Neuronal stem cell (in vitro differentiated cells): ENCODE data around the gene CDK14.

Experiments used
- DNase-seq: peaks from one replicate; pipeline ENCODE4 v3.0.0-alpha.2; 2013; ENCODE audit warnings: low spot score
- H2AFZ ChIP-seq: one replicate; pipeline ENCODE4 v1.6.1; 2013; ENCODE audit warnings: mild to moderate bottlenecking, low read length, inconsistent platforms
- H2AK5ac ChIP-seq: 2 replicates; pipeline ENCODE4 v1.6.1; 2013; ENCODE audit warnings: low read depth, mild to moderate bottlenecking, inconsistent platforms, low read length, moderate library complexity, mixed read lengths
- H2BK120ac ChIP-seq: 2 replicates; pipeline ENCODE4 v1.6.1; 2013; ENCODE audit warnings: low read depth, mild to moderate bottlenecking, inconsistent platforms, low read length, moderate library complexity, mixed read lengths
- H2BK12ac ChIP-seq: one replicate; pipeline ENCODE4 v1.6.1; 2013; ENCODE audit warnings: low read length, inconsistent platforms
- H2BK15ac ChIP-seq: 2 replicates; pipeline ENCODE4 v1.6.1; 2013; ENCODE audit warnings: mild to moderate bottlenecking, low read length, inconsistent platforms, mixed read lengths
- H2BK5ac ChIP-seq: one replicate; pipeline ENCODE4 v1.6.1; 2013; ENCODE audit warnings: inconsistent platforms, mild to moderate bottlenecking, low read length, moderate library complexity
- H3K14ac ChIP-seq: one replicate; pipeline ENCODE4 v1.6.1; 2013; ENCODE audit warnings: low read length, inconsistent platforms
- H3K18ac ChIP-seq: 2 replicates; pipeline ENCODE4 v1.6.1; 2013; ENCODE audit warnings: low read length, inconsistent platforms
- H3K23ac ChIP-seq: 2 replicates; pipeline ENCODE4 v1.6.1; 2013; ENCODE audit warnings: low read depth, mild to moderate bottlenecking, mixed read lengths, low read length, inconsistent platforms; ENCODE audit not compliant: poor library complexity
- H3K27ac ChIP-seq: replicated peaks from 3 replicates; pipeline ENCODE4 v1.5.1; 2013; ENCODE audit warnings: low read length, inconsistent platforms
- H3K27me3 ChIP-seq, 3 experiments: 2 replicates each; pipeline ENCODE4 v1.6.1; 2013; ENCODE audit warnings: low read length in 3 of 3, mild to moderate bottlenecking in 2 of 3, inconsistent platforms in 1 of 3, low read depth in 1 of 3, mixed read lengths in 1 of 3, moderate library complexity in 1 of 3; ENCODE audit not compliant: control insufficient read depth in 3 of 3, insufficient read depth in 3 of 3
- H3K36me3 ChIP-seq, 2 donors: replicated peaks in 1 of 2; 2 replicates each; pipeline ENCODE4 v1.6.1; 2013; ENCODE audit warnings: low read length in 2 of 2; ENCODE audit not compliant: control insufficient read depth in 2 of 2, insufficient read depth in 2 of 2
- H3K4ac ChIP-seq: 2 replicates; pipeline ENCODE4 v1.6.1; 2013; ENCODE audit warnings: inconsistent platforms, mild to moderate bottlenecking, low read length, moderate library complexity
- H3K4me1 ChIP-seq, 2 donors: 1 replicate in 1 of 2; 2 replicates in 1 of 2; pipeline ENCODE4 v1.6.1; 2013; ENCODE audit warnings: low read length in 2 of 2, low read depth in 1 of 2; ENCODE audit not compliant: control insufficient read depth in 2 of 2, insufficient read depth in 1 of 2
- H3K4me2 ChIP-seq: one replicate; pipeline ENCODE4 v1.6.1; 2013; ENCODE audit warnings: mild to moderate bottlenecking, low read length, inconsistent platforms; ENCODE audit not compliant: insufficient read depth, poor library complexity, severe bottlenecking
- H3K4me3 ChIP-seq, 2 donors: 2 replicates each; pipeline ENCODE4 v1.5.1; 2013; ENCODE audit warnings: low read length in 2 of 2, mild to moderate bottlenecking in 2 of 2, inconsistent platforms in 1 of 2, moderate library complexity in 1 of 2
- H3K79me1 ChIP-seq: one replicate; pipeline ENCODE4 v1.6.1; 2013; ENCODE audit warnings: low read depth, mild to moderate bottlenecking, inconsistent platforms, low read length, moderate library complexity
- H3K9ac ChIP-seq: one replicate; pipeline ENCODE4 v1.6.1; 2013; ENCODE audit warnings: mild to moderate bottlenecking, low read depth, low read length, inconsistent platforms; ENCODE audit not compliant: poor library complexity
- H3K9me3 ChIP-seq, 2 donors: replicated peaks in 1 of 2; 2 replicates each; pipeline versions ENCODE3 to v1.6.1; 2013; ENCODE audit warnings: low read length in 2 of 2, mild to moderate bottlenecking in 2 of 2, inconsistent platforms in 1 of 2, low read depth in 1 of 2, mixed read lengths in 1 of 2, moderate library complexity in 1 of 2; ENCODE audit not compliant: control insufficient read depth in 2 of 2, insufficient read depth in 1 of 2
- H4K8ac ChIP-seq: one replicate; pipeline ENCODE4 v1.6.1; 2013; ENCODE audit warnings: low read depth, mild to moderate bottlenecking, inconsistent platforms, low read length, moderate library complexity
- H4K91ac ChIP-seq: one replicate; pipeline ENCODE4 v1.6.1; 2013; ENCODE audit warnings: low read length, low read depth, mild to moderate bottlenecking, inconsistent platforms; ENCODE audit not compliant: poor library complexity
- WGBS, 2 donors: extraction: QIAGEN DNeasy Blood & Tissue Kit; methylation state at CpG; one replicate each; pipeline ENCODE4 v1.1.7; 2013; ENCODE audit warnings: missing lambda C conversion rate in 2 of 2, mixed read lengths in 1 of 2; ENCODE audit not compliant: insufficient read length in 2 of 2, insufficient replicate concordance in 1 of 2; ENCODE audit errors: extremely low coverage in 2 of 2; 5-methylcytosine and 5-hydroxymethylcytosine counted together

CDK14 gene

GRCh38 chr7:91019686-91020385 lies 423.7 kb downstream of the CDK14 start:
- Histone ChIP-seq H2AFZ (no peak overlapping the region), H2AK5ac (no peak overlapping the region), H2BK5ac (no peak overlapping the region), H3K79me1 (no peaks in the 10 kb centered on the region), H2BK12ac (no peak overlapping the region), H4K8ac (no peak overlapping the region), H3K4me1 (no peaks in the 10 kb centered on the region), H3K9ac (no peak overlapping the region), H3K9me3 (no peaks in the 10 kb centered on the region), H3K4me2 (no peak overlapping the region), H3K18ac (no peak overlapping the region), H3K23ac (no peak overlapping the region), H3K4me3 (no peak overlapping the region), H3K27me3 (no peaks in the 10 kb centered on the region), H3K14ac (no peak overlapping the region), H4K91ac (no peak overlapping the region), H3K27ac (no peak overlapping the region), H3K36me3 (no peaks in the 10 kb centered on the region), H2BK15ac (no peak overlapping the region), H3K4ac (no peak overlapping the region), H2BK120ac (no peak overlapping the region)
- WGBS, 2 donors, result no CpG with 5 or more reads among the region's 2 CpGs
- no peak for DNase-seq

GRCh38 chr7:91020636-91021385 lies 424.7 kb downstream of the CDK14 start:
- Histone ChIP-seq H3K36me3 (no peaks in the 10 kb centered on the region), H3K4me3 (no peak overlapping the region), H3K9me3 (no peaks in the 10 kb centered on the region), H3K27ac (no peak overlapping the region), H2AK5ac (no peak overlapping the region), H2AFZ (no peak overlapping the region), H3K14ac (no peak overlapping the region), H2BK15ac (no peak overlapping the region), H3K9ac (no peak overlapping the region), H3K23ac (no peak overlapping the region), H3K18ac (no peak overlapping the region), H2BK5ac (no peak overlapping the region), H4K91ac (no peak overlapping the region), H3K79me1 (no peaks in the 10 kb centered on the region), H3K4ac (no peak overlapping the region), H2BK12ac (no peak overlapping the region), H2BK120ac (no peak overlapping the region), H4K8ac (no peak overlapping the region), H3K4me2 (no peak overlapping the region), H3K4me1 (peaks cover 0 to 2% of the 10 kb centered on the region in 2 donors), H3K27me3 (no peaks in the 10 kb centered on the region)
- no CpG with 5 or more reads among the region's 3 CpGs for WGBS, 2 donors
- no peak for DNase-seq

- Histone ChIP-seq H2BK120ac (no peak overlapping the region), H3K36me3 (no peaks in the 10 kb centered on the region), H2BK12ac (no peak overlapping the region), H3K4me2 (no peak overlapping the region), H4K8ac (no peak overlapping the region), H3K79me1 (no peaks in the 10 kb centered on the region), H3K23ac (no peak overlapping the region), H3K14ac (no peak overlapping the region), H2BK15ac (no peak overlapping the region), H3K18ac (no peak overlapping the region), H4K91ac (no peak overlapping the region), H2AFZ (no peak overlapping the region), H3K9ac (no peak overlapping the region), H2AK5ac (no peak overlapping the region), H3K9me3 (no peaks in the 10 kb centered on the region), H3K27me3 (no peaks in the 10 kb centered on the region), H3K27ac (no peak overlapping the region), H3K4ac (no peak overlapping the region), H3K4me1 (peaks cover 0 to 5% of the 10 kb centered on the region in 2 donors), H3K4me3 (no peak overlapping the region), H2BK5ac (no peak overlapping the region)
- WGBS, 2 donors, result no CpG with 5 or more reads among the region's 1 CpG
- no peak for DNase-seq
Observed at GRCh38 chr7:91021956-91022355, 425.8 kb downstream of the CDK14 start.

- peaks cover 0 to 5% of the 10 kb centered on the region in 2 donors for H3K4me1 ChIP-seq
- H3K23ac ChIP-seq, result no peak overlapping the region
- H3K4me3 ChIP-seq, result no peak overlapping the region
- no peak overlapping the region for H3K27ac ChIP-seq
- no peak overlapping the region for H2BK120ac ChIP-seq
- WGBS, 2 donors, result no CpG with 5 or more reads among the region's 2 CpGs
- no peak overlapping the region for H2BK5ac ChIP-seq
- H2AK5ac ChIP-seq, result no peak overlapping the region
- H3K18ac ChIP-seq, result no peak overlapping the region
- no peak overlapping the region for H2BK12ac ChIP-seq
- no peak overlapping the region for H3K4ac ChIP-seq
- no peaks in the 10 kb centered on the region for H3K9me3 ChIP-seq
- no peak overlapping the region for H3K9ac ChIP-seq
- H3K36me3 ChIP-seq, result no peaks in the 10 kb centered on the region
- H3K14ac ChIP-seq, result no peak overlapping the region
- no peak overlapping the region for H2BK15ac ChIP-seq
- DNase-seq, result no peak
- no peak overlapping the region for H4K8ac ChIP-seq
- H3K4me2 ChIP-seq, result no peak overlapping the region
- H2AFZ ChIP-seq, result no peak overlapping the region
- H3K79me1 ChIP-seq, result no peaks in the 10 kb centered on the region
- H3K27me3 ChIP-seq, result no peaks in the 10 kb centered on the region
- H4K91ac ChIP-seq, result no peak overlapping the region
Observed at GRCh38 chr7:91025906-91026390, 429.8 kb downstream of the CDK14 start.
